ENCODE data around the gene SEMA3D.

The SEMA3D gene

DNA sequence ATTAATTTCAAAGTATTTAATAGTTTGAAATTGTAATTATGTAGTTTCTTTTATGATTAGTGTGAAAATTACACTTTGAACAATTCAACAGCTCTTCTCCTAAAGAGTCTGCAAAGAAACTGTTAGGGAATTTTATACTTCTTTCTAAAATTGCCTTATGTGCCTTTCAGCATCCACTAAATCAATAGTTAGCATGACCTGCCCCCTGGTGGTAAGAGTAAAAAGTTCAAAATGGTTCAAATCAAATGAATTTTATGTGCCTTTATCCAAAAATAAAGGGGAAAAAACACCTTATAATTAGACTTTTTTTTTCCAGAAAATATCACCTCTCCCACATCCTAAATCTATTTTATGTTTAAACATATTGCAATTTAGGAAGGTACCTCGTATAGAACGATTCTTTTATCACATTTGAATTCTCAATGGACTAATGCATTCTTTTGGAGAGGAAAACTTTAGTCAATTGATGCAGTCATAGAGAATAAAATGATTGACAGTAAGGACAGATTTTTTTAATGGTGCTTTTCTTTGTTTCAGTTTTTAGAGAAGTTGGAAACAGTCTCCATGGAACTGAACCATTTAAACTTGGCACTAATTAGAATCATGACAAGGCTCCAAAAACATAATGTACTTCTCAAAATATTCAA, 163.7 kb downstream of the SEMA3D start:
- H3K36me3 ChIP-seq = no peaks in the 10 kb centered on the region
- no peak overlapping the region for H3K4me2 ChIP-seq
- no peak overlapping the region for H3K4me3 ChIP-seq
- no peaks in the 10 kb centered on the region for H3K27me3 ChIP-seq
- H3K9ac ChIP-seq = no peak overlapping the region
- no peaks in the 10 kb centered on the region for H3K9me3 ChIP-seq
- no peaks in the 10 kb centered on the region for H3K4me1 ChIP-seq
- no peak overlapping the region for H3K27ac ChIP-seq
- H4K20me1 ChIP-seq = no peaks in the 10 kb centered on the region
- no peak for TF ChIP-seq Cebpa-rat (IDR thresholded peaks at IDR 0.05)

DNA sequence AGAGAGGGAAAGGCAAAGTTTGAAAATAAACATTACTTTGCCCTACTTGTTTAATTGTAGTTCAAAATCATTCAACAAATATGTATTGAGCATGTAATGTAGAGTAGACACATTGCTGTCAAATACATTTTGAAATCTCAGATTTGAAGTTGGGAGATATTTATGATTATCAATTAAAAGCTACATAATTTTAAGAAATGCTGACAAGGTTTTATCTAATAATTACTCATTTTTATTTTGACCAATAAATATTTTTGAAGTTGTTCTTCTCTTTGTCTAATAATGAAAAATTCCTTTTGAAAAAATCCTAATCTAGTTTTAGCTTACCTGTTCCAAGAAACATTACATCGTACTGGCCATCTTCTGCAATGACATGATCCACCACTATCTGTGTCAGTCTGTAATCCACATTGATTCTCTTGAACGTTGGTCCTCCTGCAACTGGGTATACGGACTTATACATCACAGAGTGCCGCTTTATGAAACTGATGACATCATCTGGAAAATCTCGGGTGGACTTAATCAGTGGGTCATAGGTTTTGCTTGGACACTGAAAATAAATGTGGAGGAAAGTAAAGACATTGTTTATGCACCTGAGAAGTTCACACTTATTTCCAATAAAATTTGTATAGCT, 164.7 kb downstream of the SEMA3D start:
- no peaks in the 10 kb centered on the region for H4K20me1 ChIP-seq
- no peaks in the 10 kb centered on the region for H3K4me1 ChIP-seq
- H3K36me3 ChIP-seq = no peaks in the 10 kb centered on the region
- no peak overlapping the region for H3K27ac ChIP-seq
- H3K9me3 ChIP-seq = no peaks in the 10 kb centered on the region
- no peak overlapping the region for H3K4me3 ChIP-seq
- TF ChIP-seq Cebpa-rat (IDR thresholded peaks at IDR 0.05) = no peak
- no peak overlapping the region for H3K9ac ChIP-seq
- no peak overlapping the region for H3K4me2 ChIP-seq
- H3K27me3 ChIP-seq = no peaks in the 10 kb centered on the region

DNA sequence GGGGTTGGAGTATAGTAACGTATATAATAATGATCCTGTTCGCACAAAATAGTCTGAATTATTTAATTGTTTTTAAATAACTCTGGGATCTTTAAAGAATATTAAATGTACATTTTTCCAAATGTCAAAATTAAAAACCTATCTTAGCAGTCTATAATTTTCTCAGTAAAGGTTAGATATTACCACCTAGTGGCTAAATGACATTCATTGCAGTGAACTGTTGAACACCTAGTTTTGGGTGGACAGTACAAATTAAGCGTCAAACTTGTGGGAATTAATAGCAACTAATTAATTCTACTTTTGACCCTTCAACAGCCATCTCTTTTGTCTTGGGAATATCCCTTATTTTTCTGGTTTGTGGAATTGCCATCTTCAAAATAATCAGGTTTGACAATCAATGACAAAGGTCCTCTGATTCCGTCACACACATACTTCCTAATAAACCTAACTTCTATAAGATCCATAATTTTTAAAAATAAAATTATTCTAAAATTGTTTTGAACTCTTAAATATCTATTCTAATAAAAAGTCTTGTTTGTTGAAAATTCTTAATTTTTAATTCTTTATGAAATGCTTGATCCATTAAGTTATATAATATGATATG, 165.7 kb downstream of the SEMA3D start:
- Histone ChIP-seq H3K4me1 (no peaks in the 10 kb centered on the region), H3K36me3 (no peaks in the 10 kb centered on the region), H3K9me3 (no peaks in the 10 kb centered on the region), H3K27me3 (no peaks in the 10 kb centered on the region), H3K27ac (no peak overlapping the region), H3K4me2 (no peak overlapping the region), H4K20me1 (no peaks in the 10 kb centered on the region), H3K4me3 (no peak overlapping the region), H3K9ac (no peak overlapping the region)
- TF ChIP-seq Cebpa-rat (IDR thresholded peaks at IDR 0.05) = no peak

DNA sequence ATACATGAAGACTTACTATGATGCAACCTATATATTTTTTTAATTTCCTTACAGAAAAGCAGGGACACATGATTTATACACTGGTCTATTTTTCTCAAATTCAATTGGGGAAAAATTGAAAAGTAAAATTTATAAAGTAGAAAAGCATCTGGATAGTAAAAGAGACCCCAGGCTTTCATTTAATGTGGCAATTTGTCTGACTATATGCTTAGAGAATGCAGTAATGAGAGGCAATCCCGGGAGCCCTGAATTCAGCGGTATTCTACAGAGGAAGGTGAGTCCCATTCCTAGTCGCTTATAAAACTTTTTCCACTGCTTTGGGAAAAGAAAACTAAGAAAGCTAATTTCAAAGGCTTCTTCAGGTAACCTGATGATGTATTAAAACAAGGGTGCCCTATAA, 167.1 kb downstream of the SEMA3D start:
- TF ChIP-seq Cebpa-rat (IDR thresholded peaks at IDR 0.05) = no peak

GRCh38 chr7:85019176-85019575, 167.7 kb downstream of the SEMA3D start:
- H3K27ac ChIP-seq = no peak overlapping the region
- H3K9ac ChIP-seq = no peak overlapping the region
- H3K4me2 ChIP-seq = no peak overlapping the region
- H3K4me1 ChIP-seq = no peaks in the 10 kb centered on the region
- H4K20me1 ChIP-seq = no peaks in the 10 kb centered on the region
- H3K9me3 ChIP-seq = no peaks in the 10 kb centered on the region
- no peak for TF ChIP-seq Cebpa-rat (IDR thresholded peaks at IDR 0.05)
- H3K27me3 ChIP-seq = no peaks in the 10 kb centered on the region
- H3K36me3 ChIP-seq = no peaks in the 10 kb centered on the region
- H3K4me3 ChIP-seq = no peak overlapping the region

More for the DNA sequence above, 167.1 kb downstream of the SEMA3D start:
- H3K9me3 ChIP-seq = no peaks in the 10 kb centered on the region
- no peaks in the 10 kb centered on the region for H4K20me1 ChIP-seq
- H3K9ac ChIP-seq = no peak overlapping the region
- no peak overlapping the region for H3K27ac ChIP-seq
- no peaks in the 10 kb centered on the region for H3K4me1 ChIP-seq
- no peak overlapping the region for H3K4me3 ChIP-seq
- no peaks in the 10 kb centered on the region for H3K27me3 ChIP-seq
- H3K36me3 ChIP-seq = no peaks in the 10 kb centered on the region
- H3K4me2 ChIP-seq = no peak overlapping the region

DNA sequence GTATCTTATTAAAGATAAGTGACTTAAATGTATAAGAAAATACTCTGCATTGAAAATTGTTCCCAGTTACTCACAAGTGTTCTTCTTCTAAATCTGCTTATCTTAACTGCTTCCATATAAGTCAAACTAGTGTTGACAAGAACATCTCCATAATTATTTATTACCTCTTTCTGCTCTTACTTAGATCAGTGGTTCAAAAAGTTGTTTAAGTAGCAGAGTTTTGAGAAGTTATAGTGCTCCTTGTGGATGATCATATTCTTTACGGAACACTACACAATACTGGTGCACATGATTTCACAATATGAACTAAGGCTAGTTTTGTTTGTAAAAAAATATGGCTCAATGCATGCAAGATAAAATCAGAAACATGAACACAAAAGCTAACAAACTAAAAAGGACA, 168.4 kb downstream of the SEMA3D start:
- H3K36me3 ChIP-seq = no peaks in the 10 kb centered on the region
- no peak overlapping the region for H3K9ac ChIP-seq
- no peak overlapping the region for H3K27ac ChIP-seq
- no peaks in the 10 kb centered on the region for H3K27me3 ChIP-seq
- H4K20me1 ChIP-seq = no peaks in the 10 kb centered on the region
- no peak overlapping the region for H3K4me3 ChIP-seq
- no peaks in the 10 kb centered on the region for H3K4me1 ChIP-seq
- TF ChIP-seq Cebpa-rat (IDR thresholded peaks at IDR 0.05) = no peak
- no peak overlapping the region for H3K4me2 ChIP-seq
- H3K9me3 ChIP-seq = no peaks in the 10 kb centered on the region

- Histone ChIP-seq H4K20me1 (no peaks in the 10 kb centered on the region), H3K27ac (no peak overlapping the region), H3K36me3 (no peaks in the 10 kb centered on the region), H3K9me3 (no peaks in the 10 kb centered on the region), H3K4me3 (no peak overlapping the region), H3K4me2 (no peak overlapping the region), H3K27me3 (no peaks in the 10 kb centered on the region), H3K4me1 (no peaks in the 10 kb centered on the region), H3K9ac (no peak overlapping the region)
- no peak for TF ChIP-seq Cebpa-rat (IDR thresholded peaks at IDR 0.05)
These were observed 170.6 kb downstream of the SEMA3D start for GRCh38 chr7:85016286-85016685.

GRCh38 chr7:85014936-85015660, 171.8 kb downstream of the SEMA3D start:
- Histone ChIP-seq H3K9me3 (no peaks in the 10 kb centered on the region), H3K4me2 (no peak overlapping the region), H3K4me3 (no peak overlapping the region), H3K9ac (no peak overlapping the region), H3K27me3 (no peaks in the 10 kb centered on the region), H3K36me3 (no peaks in the 10 kb centered on the region), H3K4me1 (no peaks in the 10 kb centered on the region), H4K20me1 (no peaks in the 10 kb centered on the region), H3K27ac (no peak overlapping the region)
- no peak for TF ChIP-seq Cebpa-rat (IDR thresholded peaks at IDR 0.05)

DNA sequence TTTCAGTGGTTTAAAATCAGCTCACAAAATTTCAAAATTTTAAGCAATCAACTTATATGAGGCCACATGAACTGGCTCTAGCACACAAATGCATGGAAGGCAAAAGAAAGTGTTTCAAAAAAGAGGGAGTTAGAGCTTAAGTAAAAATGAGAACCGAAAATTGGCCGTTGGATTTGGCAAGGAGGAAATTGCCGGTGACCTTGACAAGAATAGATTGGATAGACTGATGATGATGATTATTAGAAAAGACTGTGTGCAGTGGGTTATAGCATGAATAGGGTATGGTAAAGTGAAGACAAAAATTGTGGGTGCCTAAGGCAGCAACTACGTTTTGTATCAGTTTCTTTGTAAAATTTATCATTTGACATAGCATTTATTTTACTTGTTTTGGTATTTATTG, 175.7 kb downstream of the SEMA3D start:
- no peak overlapping the region for H3K4me2 ChIP-seq
- no peak overlapping the region for H3K27ac ChIP-seq
- H3K4me3 ChIP-seq = no peak overlapping the region
- H3K9me3 ChIP-seq = no peaks in the 10 kb centered on the region
- H3K27me3 ChIP-seq = no peaks in the 10 kb centered on the region
- H3K36me3 ChIP-seq = no peaks in the 10 kb centered on the region
- no peak overlapping the region for H3K9ac ChIP-seq
- TF ChIP-seq Cebpa-rat (IDR thresholded peaks at IDR 0.05) = no peak
- no peaks in the 10 kb centered on the region for H4K20me1 ChIP-seq
- H3K4me1 ChIP-seq = no peaks in the 10 kb centered on the region

DNA sequence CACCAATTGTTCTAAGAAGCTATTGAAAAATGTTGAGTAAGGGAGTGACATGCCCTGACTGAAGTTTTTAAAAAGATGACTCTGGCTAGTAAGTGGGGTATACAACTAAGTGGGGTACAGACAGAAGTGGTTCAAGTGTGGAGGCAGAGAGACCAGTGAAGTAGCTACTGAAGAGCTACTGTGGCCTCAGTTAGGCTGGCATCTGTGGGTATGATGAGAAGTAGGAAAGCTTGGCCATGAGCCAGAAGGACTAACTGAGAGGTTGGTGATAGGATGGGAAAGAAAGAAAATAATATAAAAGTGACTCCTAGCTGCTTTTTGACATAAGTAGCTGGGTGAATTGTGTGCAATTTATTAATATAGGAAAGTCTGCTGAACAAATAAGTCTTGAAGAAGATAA, 176.6 kb downstream of the SEMA3D start:
- H3K9ac ChIP-seq = no peak overlapping the region
- no peaks in the 10 kb centered on the region for H3K27me3 ChIP-seq
- H3K9me3 ChIP-seq = no peaks in the 10 kb centered on the region
- H3K36me3 ChIP-seq = no peaks in the 10 kb centered on the region
- H3K4me2 ChIP-seq = no peak overlapping the region
- no peaks in the 10 kb centered on the region for H3K4me1 ChIP-seq
- no peak overlapping the region for H3K4me3 ChIP-seq
- no peak for TF ChIP-seq Cebpa-rat (IDR thresholded peaks at IDR 0.05)
- no peaks in the 10 kb centered on the region for H4K20me1 ChIP-seq
- no peak overlapping the region for H3K27ac ChIP-seq
